Stimulated activated CD8-positive, alpha-beta memory T cell treated with anti-CD3 and anti-CD28 coated beads, Interleukin-7, amount 100 ng/mL, for 1 hour (primary cell): ENCODE data around the gene ADAM8.
"Not testable (repeated sequence)": the region's sequence is repeated elsewhere in the genome, so short reads cannot be mapped to it uniquely, and the experiment has no call there.

Experiments used
- DNase-seq, 2 donors: peaks; one replicate each; pipeline ENCODE4 v3.0.0-alpha.2; 2020; ENCODE audit warnings: low read depth in 2 of 2

ADAM8 gene

DNA sequence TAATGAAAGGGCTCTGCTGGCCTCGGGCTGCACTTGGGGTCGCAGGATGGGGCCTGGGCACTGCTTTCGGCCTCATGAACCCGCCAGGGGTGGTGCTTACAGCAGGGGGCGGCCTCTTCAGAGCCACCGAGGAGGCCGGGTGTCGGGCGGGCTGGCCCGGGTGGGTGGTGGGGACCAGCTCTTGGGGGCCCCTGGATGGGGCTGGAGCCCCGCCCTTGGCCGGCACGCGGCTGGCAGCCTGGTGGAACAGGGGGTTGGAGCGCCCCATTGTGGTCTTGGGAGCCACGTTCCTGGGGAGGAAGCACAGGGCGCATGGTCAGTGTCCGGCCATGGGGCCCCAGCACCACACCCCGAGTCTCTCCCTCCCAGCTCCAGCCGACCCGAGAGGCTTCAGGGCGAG lies 8.8 kb downstream of the ADAM8 start:
- DNase-seq, result no peak

DNA sequence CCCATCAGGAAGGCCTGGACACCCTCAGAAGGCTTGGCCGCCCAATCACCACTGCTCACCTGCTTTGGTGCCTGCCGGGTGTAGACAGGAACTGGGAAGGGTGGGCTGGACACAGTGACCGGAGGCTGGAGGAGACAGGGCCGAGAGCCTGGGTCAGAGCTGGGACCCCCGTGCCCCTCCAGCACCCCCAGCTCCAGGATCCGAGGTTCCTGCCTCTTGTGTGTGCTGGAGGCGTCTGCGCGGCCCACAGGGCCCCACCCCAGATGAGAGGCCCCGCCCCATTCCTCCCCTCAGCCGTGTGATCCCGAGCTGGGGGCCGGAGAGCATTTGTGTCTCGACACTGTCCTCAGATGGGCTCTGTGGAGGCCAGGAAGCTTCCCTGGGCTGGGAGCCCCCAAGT lies 9.4 kb downstream of the ADAM8 start:
- no peak for DNase-seq

DNA sequence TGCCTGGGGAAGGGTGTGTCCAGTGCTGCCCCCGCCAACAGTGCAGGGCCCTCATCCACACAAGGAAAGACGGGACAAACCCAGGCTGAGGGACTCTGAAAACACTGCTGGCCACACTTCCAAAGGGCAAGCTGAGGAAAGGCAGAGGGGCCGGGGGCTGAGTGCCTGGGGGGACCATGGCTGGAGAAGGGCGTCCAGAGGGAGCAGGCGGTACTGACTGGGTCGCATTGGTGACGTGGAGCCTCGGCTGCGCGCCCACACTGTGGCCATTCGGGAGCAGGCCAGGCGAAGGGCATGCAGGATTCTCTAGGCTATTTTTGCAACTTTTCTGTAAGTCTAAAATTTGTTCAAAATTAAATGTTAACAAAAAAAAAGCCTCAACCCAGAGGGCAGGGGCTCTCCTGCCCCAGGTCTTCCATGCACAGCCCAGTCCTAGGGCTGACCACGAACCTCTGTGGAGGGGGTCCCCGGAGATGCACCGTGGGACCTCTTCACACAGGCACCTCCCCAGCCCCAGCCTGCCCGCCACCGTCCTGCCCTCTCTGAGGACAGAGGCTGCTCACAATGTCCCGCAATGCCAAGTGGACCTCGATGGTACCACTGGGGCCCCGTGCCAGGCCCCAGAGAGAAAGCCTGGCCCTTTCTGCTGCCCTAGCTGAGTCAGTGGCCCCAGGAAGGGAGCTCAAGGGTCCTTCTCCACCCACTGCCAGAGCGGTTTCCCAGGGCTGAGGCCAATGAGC lies 10.4 kb downstream of the ADAM8 start:
- DNase-seq, result no peak

DNA sequence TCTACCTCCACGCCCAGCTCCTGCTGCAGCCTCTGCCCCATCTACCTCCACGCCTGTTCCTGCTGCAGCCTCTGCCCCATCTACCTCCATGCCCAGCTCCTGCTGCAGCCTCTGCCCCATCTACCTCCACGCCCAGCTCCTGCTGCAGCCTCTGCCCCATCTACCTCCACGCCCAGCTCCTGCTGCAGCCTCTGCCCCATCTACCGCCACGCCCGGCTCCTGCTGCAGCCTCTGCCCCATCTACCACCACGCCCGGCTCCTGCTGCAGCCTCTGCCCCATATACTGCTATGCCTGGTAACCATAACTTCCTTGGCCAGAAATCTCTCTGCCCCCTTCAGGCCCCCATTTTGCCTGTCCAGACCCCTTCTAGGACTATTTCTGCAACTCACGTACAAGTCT lies 11.6 kb downstream of the ADAM8 start:
- not testable (repeated sequence) for DNase-seq

DNA sequence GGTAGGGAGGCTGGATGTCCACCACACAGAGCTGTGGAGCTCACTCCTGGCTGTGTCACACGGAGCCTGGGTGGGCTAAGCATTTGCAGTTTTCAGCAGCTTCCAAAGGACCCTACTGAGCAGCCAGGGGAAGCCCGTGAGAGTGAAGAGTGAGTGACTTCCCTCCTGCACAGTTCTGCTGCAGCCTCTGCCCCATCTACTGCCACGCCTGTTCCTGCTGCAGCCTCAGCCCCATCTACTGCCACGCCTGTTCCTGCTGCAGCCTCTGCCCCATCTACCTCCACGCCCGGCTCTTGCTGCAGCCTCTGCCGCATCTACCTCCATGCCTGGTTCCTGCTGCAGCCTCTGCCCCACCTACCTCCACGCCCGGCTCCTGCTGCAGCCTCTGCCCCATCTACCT lies 12.2 kb downstream of the ADAM8 start:
- no peak for DNase-seq

DNA sequence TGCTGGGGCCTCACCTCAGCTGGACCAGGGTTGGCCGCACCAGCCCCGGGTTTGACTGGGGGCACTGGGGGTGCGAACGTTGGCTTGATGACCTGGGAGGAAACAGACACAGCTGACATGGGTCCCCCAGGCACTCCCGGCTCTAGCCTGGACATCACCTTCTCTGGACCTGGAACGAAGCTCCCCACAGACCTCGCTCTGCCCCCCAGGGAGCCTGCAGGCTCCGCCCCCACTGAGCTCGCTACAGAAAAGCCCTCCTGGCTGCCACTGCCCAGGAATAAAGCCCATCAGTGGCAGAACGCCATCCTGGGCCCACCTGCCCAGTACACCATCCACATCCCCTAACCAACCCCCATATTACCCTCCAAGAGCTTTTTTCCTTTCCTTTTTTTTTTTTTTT lies 13.0 kb downstream of the ADAM8 start:
- no peak for DNase-seq

DNA sequence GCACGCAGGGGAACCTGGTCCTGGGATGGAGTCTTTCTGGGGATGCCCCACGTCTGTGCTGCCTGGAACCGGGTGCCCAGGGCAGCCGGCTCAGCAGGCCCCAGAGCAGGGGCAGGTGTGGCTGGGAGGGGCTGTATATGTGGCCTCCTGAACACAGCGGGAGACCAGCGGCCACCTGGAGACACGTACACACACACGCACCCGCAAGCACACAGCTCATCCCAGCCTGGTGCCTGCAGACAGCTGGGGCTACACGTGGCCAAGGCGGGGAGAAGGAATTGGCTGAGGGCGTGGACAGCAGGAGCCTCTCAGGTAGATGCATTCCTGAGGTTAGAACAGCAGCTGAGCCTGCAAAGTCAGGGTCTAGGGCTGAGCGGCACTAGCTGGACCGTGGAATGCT lies 14.0 kb downstream of the ADAM8 start:
- no peak for DNase-seq

DNA sequence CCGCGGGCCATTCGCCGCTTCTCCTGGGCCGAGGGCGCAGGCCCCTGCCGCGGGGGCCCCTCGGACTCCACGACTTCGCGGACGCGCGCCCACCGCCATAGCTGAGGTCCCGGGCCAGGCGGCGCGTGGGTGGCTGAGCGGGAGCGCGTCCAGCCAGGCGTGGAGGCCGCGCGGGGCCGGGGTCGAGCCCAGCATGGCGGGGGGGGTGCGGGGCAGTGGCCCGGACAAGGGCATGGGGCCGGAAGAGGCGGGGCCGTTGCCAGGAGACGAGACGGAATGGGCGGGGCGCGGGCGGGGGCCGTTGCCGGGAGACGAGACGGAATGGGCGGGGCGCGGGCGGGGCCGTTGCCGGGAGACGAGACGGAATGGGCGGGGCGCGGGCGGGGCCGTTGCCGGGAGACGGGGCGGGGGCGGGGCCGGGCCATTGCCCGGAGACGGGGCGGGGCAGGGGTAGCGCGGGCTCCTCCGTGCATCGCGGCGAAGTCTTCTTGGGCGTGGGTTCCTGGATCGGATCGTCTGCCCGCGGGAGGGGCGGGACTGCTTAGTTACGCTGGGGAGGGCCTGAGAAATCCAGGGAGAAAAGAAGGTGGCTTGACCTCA lies 14.8 kb downstream of the ADAM8 start:
- DNase-seq, result peak; percentile 72 to 75

DNA sequence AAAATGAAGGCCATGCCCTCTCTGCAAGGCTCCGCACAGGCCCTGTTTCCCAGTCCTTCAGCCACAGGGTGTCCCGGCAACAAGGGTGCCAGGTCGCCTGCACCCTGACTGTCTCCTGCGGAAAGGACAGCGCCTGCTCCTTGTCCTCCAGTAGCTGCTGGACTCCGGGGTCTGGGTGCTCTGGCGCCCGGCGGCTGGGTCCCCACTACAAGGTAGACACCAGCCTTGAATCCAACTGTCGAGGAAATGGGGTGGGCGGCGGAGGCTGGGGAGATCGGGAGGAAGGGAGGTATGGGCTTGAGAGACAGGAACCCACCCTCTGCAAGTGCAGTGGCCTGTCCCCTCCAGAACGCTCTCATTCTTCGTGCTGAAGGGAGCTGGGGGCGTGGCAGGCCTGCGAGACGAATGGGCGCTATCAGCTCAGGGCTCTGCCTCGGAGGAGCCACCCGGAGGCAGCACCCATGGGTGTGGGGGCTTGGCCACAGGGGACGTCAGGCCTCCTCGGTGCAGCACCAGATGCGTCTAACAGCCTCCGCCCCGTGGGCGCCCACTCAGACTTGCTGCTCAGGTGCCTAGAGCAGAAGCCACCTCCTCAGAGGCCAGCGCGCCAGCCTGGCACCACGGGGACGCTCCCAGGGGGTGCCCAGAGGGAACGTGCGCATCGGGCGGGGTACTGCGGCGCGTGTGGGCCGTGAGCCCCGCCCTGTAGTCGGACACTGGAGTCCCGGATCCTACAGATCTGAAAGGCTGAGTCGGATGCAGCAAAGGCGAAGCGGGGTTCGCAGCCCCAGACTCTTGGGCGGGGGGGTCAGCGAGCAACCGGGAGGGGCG lies 15.6 kb downstream of the ADAM8 start:
- no peak for DNase-seq

DNA sequence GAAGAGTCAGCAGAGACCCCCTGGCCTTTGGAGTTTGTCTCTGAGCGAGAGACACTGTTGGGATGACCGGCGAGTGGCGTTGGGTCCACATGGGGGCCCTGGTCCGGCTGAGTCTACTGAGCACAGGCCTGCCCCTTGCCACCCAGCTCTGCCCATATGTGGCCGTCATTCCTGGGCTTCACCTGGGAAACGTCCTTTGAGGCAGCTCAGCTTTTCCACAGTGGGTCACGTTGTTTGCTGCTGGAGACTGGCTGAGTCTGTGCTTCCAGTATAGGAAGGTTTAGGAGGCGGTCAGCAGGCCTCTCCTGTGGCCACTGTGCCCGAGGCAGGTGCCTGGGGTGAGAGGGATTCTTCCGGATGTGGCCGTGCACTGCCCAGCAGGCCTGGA lies 17.1 kb downstream of the ADAM8 start:
- no peak for DNase-seq

DNA sequence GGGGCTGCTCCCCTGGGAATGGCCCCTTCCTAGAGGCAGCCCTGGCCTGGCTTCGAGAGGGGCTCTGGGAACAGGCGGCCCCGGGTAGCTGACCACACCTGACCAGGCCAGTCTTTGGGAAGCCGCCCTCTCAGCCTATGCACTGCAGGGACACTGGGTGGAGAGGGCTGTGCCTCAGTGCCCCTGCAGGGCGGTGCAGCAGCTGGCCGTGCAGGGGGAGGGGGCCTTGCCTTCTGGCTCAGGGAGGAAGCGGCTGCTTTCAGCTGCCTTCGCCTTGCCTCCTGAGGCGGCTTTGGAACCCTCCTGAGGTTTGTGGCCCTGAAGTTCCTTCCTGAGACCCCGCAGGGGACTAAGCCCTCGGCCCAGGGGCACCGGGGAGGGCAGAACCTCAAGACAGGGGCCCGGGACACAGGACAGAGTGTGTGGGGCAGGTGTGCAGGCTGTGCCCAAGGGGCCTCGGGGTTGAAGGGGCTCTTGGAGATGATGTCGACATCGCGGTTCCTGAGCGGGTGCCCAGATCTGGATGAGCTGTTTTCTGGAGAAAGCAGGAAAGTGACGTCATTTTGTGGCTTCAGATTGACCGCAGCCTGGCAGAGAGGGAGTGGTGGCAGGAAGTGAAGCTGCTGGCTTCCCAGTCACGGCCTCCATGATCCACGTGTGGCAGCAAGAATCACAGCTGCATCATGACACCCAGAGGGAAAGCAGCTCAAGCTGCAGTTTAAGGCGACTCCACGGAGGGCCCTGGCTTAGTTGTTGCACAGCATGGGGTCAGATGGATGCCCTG lies 17.7 kb downstream of the ADAM8 start:
- peak; percentile 65 to 68 for DNase-seq

DNA sequence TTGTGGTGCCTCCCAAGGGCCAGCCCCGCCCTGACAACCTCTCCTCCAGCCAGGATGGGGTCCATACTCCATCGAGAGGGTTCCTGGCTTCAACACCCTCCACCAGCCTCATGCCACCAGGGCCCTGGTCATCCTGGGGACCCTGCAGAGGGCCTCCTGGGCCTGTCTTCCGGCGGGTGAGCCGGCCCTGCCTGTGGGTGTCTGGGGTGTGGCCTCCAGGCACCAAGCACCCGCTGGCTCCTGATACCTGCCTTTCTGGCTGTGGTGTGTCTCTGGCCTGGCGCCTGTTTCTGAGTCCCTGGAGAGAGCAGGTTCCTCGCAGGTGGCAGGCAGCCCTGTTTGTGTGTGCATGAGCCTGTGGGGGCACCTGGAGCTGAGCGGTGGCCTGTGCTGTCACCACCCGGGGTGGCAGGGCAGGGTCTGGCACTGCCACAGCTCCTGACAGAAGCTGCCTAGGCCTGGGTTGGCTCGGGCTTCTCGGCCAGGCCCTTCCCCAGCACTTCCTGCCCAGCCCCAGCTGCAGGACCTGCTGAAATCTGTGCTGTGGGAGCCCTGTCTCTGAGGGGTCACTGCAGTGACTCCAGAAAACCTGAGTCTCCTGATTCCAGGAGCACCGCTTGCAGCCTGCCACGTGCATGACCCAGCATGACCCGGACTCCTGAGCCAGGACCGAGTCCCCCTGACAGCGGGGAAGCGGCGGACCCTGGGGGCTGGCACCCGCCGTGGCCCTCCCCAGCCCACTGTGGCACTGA lies 18.4 kb downstream of the ADAM8 start:
- DNase-seq, result no peak

DNA sequence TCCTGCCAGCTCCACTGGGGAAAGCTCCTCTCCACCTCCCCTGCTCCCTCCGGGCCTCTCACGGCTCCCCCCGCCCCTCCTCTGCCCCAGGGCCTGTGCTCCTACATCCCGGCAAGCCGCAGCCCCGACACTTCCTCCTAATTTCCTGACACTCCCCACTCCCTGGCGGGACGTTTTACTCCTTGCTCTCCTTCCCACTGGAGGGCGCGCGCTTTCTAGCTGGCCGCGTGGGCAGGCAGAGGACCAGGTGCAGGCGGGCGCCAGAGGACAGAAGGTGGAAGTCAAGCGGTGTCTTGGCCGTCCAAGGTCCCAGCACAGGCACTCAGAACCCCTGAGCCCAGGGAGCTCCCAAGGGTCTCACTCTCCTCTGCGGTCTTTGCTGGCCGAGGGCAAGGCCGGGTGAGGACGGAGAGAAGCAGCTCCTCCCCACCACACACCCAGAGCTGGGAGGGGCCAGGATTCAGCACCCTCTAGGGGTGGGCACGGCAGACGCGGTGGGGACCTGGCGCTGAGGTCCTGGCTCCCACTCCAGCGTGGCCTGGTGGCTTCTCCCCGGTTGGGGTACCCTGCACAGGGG lies 19.1 kb downstream of the ADAM8 start:
- no peak for DNase-seq

DNA sequence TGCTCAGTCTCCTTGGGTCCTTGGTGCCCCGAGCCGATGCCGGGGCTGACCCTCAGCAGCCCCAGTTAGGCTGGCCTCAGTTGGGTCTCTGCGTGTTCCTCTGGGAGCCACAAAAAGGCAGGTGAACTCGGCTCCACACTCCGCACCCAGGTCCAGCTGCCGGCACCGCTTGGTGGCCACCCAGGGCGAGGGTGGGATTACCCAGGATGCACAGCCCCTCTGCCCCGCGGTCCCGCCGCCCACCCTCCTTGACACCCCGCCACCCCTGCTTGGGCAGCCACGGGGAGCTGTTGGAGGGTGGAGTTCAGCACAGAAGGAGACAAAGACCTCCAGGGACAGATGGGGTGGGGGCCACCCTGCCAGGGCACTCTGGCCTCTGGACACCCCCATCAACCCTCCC lies 21.3 kb downstream of the ADAM8 start:
- DNase-seq, result no peak

DNA sequence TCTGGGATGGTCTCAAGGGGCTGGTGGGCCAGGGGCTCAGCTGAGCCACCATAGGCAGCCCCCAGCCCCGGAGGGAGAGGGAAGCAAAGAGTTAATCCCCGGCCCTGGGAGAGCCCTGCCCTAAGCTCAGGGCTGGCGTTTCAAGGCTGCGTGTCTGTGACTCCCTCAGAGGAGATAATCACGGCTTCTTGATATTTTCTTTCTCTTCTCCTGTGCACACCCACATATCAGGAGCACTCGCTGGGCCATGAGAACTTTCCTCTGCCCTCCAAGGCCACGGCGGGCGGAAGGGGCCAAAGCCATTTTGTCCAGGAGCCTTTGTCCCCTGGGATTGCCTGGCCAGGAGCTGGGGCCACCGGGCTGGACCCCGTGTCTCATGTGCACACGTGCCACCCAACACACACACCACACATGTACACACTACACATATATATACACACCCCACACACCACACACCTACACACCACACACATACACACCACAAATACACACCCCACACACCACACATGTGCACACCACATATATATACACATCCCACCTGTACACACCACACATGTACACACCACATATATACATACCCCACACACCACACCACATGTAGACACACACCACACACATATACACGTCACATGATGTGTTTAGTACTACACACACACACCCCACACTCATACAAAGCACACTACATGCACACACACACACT lies 22.1 kb downstream of the ADAM8 start:
- DNase-seq, result no peak

DNA sequence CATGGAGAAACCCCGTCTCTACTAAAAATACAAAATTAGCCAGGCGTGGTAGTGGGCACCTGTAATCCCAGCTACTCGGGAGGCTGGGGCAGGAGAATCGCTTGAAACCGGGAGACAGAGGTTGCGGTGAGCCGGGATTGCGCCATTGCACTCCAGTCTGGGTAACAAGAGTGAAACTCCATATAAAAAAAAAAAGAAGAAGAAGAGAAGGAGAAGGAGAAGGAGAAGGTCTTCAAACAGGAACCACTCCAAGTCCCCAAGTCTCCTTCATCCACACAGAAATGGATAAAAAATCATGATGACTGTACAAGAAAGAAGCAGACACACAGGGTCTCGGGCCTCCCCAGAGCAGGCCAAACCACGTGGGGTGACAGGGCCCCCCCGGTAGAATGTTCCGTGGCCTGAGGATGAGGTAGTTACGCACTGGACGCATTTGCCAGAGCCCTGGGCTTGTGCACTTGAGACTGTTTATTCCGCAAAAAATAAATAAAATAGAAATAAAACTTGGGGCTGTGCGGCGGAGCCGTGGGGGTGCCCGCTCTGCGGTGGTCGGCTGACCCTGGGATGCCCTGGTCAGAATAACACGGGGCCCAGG lies 23.2 kb downstream of the ADAM8 start:
- DNase-seq, result no peak

DNA sequence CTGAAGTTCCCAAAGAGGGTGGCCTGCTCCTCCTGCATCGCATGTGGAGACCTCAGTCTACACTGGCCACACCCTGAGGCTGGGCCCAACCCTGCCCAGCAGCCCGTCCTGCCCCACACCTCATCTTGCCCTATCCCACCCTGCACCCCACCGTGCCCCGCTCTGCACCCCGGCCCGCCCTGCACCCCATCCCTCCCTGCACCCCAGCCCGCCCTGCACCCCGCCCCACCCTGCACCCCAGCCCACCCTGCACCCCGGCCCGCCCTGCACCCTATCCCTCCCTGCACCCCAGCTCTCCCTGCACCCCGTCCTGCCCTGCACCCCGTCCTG lies 24.5 kb downstream of the ADAM8 start:
- no peak for DNase-seq

DNA sequence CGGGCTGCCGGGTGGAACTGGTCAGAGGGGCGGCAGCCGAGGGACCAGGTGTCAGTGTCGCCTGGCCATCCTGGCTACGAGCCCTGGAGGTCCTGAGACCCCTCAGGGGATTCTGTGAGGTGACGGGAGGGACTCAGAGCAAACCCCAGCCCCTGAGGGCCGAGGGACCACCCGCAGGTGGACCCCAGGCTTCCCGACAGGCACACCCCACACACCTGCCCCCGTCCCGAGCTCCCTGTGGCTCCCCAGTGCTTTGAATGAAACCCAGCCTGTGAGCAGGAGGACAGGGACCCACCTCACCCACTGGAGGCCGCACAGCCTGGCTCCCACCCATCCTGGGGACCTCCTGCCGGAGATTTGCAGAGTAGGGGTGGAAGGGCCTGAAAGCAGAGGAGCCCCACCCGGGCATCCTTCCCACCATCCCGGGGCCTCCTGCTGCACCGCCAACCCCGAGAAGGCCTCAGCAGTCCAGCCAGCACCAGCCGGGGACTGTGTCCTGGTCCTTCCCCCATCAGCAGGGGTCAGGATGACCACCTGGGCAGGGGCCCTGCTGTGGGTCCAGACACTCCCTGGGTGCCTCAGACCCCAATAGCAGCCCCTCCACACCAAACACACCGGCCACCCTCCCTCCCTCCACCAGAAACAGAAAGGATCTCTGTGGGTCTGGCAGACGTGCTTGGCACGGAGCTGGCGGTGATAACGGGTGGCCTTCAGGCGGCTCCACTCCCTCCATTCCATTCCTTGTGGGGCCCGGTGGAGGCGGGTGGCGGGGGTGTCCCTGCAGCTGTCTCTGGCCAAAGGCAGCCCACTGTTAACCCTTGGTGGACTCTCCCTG lies 25.1 kb downstream of the ADAM8 start:
- DNase-seq, result no peak
